GM23248 (cell line): ENCODE data around the gene TIGD6.

Experiments used
- EZH2 ChIP-seq: fragments of 200-600 bp; sonication (generic); IDR thresholded peaks from 2 replicates; pipeline ENCODE4 v1.6.1; 2018; ENCODE audit warnings: antibody characterized with exemption, mild to moderate bottlenecking; ENCODE audit not compliant: insufficient read depth, poor library complexity, severe bottlenecking
- EZH2phosphoT487 ChIP-seq: fragments of 200-600 bp; sonication (generic); IDR thresholded peaks from 2 replicates; pipeline ENCODE4 v1.6.1; 2018; ENCODE audit warnings: antibody characterized with exemption, moderate library complexity, mild to moderate bottlenecking, low read depth; ENCODE audit not compliant: insufficient read depth

DNA sequence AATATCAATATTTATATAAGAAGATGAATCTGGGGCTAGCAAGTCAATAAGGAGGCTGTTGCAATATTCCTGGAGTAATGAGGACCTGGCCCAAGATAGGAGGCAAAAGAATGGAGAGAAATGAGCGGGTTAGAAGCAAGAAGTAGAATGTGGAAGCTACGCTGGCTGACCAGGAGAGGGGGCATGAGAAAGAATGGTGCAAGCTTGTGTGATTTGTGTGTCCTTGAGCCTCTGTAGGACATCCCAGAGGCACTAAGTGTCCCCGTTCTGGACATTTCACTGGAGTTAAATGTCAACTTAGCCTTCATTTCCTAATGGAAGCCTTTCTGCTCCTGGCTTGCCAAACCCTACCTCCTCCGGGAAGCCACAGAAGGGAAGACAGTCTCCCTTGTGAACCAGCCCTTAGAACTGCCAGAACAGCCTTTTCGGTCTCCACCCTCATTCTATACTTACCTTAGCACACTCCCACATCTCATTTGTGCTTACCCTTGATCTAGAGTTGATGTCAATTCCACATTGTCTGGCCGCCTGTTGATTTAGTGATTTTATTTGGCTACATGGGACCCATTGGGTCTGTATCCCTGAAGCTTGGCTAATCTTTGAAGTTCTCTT lies 49.2 kb downstream of the TIGD6 start:
- TF ChIP-seq EZH2phosphoT487 = no peak
- no peak for TF ChIP-seq EZH2
